G401.6 (cell line): ENCODE measurements around the gene FABP6.
"Not testable (repeated sequence)": the region's sequence is repeated elsewhere in the genome, so short reads cannot be mapped to it uniquely, and the experiment has no call there.

Source experiments
- FAIRE-seq: peaks from 2 replicates; lab custom pipeline; 2012; peaks lifted over from hg19 to GRCh38; lab: Jason Lieb, UNC

Gene FABP6

GRCh38 chr5:160229190-160229742 is at the start of gene FABP6:
FABP6 (plus strand) TSS chr5:160229506; CDS start chr5:160229558, 52 bp downstream.
- no peak for FAIRE-seq

- FAIRE-seq: no peak
Measured at GRCh38 chr5:160180931-160181330, 48.4 kb upstream of the FABP6 start.

- FAIRE-seq: no peak
Measured at GRCh38 chr5:160181965-160182622, 47.2 kb upstream of the FABP6 start.

- no peak for FAIRE-seq
Measured at GRCh38 chr5:160183075-160183474, 46.2 kb upstream of the FABP6 start.

- no peak for FAIRE-seq
Measured at GRCh38 chr5:160185626-160186360, 43.5 kb upstream of the FABP6 start.

GRCh38 chr5:160186480-160186879 is 42.8 kb upstream of the FABP6 start:
- no peak for FAIRE-seq

GRCh38 chr5:160187091-160187490 is 42.2 kb upstream of the FABP6 start:
- FAIRE-seq: no peak

- FAIRE-seq: peak; percentile 36
Measured at GRCh38 chr5:160188141-160189015, 40.9 kb upstream of the FABP6 start.

GRCh38 chr5:160192424-160192823 is 36.9 kb upstream of the FABP6 start:
- FAIRE-seq: no peak

- FAIRE-seq: not testable (repeated sequence)
Measured at GRCh38 chr5:160193076-160193475, 36.2 kb upstream of the FABP6 start.

GRCh38 chr5:160193790-160194189 is 35.5 kb upstream of the FABP6 start:
- FAIRE-seq: not testable (repeated sequence)

GRCh38 chr5:160197341-160198144 is 31.8 kb upstream of the FABP6 start:
- FAIRE-seq: no peak

GRCh38 chr5:160198146-160198545 is 31.2 kb upstream of the FABP6 start:
- FAIRE-seq: no peak

GRCh38 chr5:160198841-160199409 is 30.4 kb upstream of the FABP6 start:
- no peak for FAIRE-seq

GRCh38 chr5:160199410-160199911 is 29.8 kb upstream of the FABP6 start:
- no peak for FAIRE-seq

GRCh38 chr5:160207061-160207460 is 22.2 kb upstream of the FABP6 start:
- FAIRE-seq: no peak

- FAIRE-seq: no peak
Measured at GRCh38 chr5:160209917-160210316, 19.4 kb upstream of the FABP6 start.

GRCh38 chr5:160210606-160211005 is 18.7 kb upstream of the FABP6 start:
- no peak for FAIRE-seq

- no peak for FAIRE-seq
Measured at GRCh38 chr5:160211352-160211751, 18.0 kb upstream of the FABP6 start.

- FAIRE-seq: no peak
Measured at GRCh38 chr5:160213537-160213936, 15.8 kb upstream of the FABP6 start.

GRCh38 chr5:160219356-160219755 is 9.9 kb upstream of the FABP6 start:
- no peak for FAIRE-seq
